Measurements from ENCODE around the gene MDP1. TPM values are rescaled to one million over a fixed set of nuclear protein-coding genes. Genes with fewer than 3 reads are reported as not detected.

The MDP1 gene
- polyA plus RNA-seq, 2 of the 4 experiments (the other 2 are of a cell fraction): 21.6 to 38.6 TPM

- FAIRE-seq (no peak), DNase-seq (ENCODE audit: low read depth in 1 of 2, low spot score in 1 of 2) (no peak), ATAC-seq (no peak)
- Histone ChIP-seq H3K4me2 (no peak overlapping the region), H3K27ac (no peak overlapping the region), H3K4me3 (no peak overlapping the region), H3K9me3 (0 out of 3 replicates have a peak, but pooled peaks cover 3% of the 10 kb centered on the region), H3K4me1 (peaks cover 13% of the 10 kb centered on the region; the same call in 2 of the 3 replicates)
- CTCF ChIA-PET: interaction anchor here (1.3 kb wide), 1 partner anchor 43 kb away, joined by 3 read pairs; the partner anchor contains the start of gene TINF2
- TF ChIP-seq HEYL (CRISPR knock-in tag; IDR thresholded peaks at IDR 0.05) (no peak), SREBF2 (IDR thresholded peaks at IDR 0.05) (no peak), ZFP36 (IDR thresholded peaks at IDR 0.05; ENCODE audit: borderline replicate concordance, partially characterized antibody) (no peak)
- TF ChIP-seq, protein P1, sequence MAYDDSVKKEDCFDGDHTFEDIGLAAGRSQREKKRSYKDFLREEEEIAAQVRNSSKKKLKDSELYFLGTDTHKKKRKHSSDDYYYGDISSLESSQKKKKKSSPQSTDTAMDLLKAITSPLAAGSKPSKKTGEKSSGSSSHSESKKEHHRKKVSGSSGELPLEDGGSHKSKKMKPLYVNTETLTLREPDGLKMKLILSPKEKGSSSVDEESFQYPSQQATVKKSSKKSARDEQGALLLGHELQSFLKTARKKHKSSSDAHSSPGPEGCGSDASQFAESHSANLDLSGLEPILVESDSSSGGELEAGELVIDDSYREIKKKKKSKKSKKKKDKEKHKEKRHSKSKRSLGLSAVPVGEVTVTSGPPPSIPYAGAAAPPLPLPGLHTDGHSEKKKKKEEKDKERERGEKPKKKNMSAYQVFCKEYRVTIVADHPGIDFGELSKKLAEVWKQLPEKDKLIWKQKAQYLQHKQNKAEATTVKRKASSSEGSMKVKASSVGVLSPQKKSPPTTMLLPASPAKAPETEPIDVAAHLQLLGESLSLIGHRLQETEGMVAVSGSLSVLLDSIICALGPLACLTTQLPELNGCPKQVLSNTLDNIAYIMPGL (CRISPR knock-in tag; IDR thresholded peaks at IDR 0.05; ENCODE audit: borderline replicate concordance): no peak
- POLR2A ChIA-PET: interaction anchor here (0.7 kb wide), 1 partner anchor 43 kb away, joined by 8 read pairs; no protein-coding TSS in a partner anchor
- 95% methylated on average over 7 of the region's 7 CpGs for WGBS (ENCODE audit: missing lambda C conversion rate)
Observed at GRCh38 chr14:24198814-24199524, 16.9 kb downstream of the MDP1 start.

DNA sequence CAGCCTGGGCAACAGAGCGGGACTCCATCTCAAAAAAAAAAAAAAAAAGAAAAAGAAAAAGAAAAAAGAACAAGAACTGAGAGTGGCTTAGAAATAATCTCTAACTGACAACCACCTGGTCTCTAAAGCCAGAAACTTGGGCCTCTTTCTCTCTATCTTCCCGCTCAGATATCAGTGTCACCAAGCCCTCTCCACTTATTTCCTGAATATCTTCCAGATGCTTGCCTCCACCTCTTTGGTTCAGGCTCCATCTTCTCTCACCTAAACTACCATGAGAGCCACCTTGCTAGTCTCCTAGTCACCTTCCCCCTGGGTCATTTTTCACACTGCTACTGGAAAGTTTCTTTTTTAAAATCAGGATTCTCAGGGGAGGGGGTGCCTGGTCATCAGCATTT is 18.8 kb downstream of the MDP1 start:
- H3K4me2 ChIP-seq: peak overlapping the region; percentile 77
- FAIRE-seq (no peak), DNase-seq (ENCODE audit: low read depth in 1 of 2, low spot score in 1 of 2) (no peak), ATAC-seq (no peak)
- ChIA-PET POLR2A (no interaction called here), CTCF (interaction anchor here (0.9 to 1.8 kb wide), 2 partner anchors 13 to 19 kb away, joined by 3 to 7 read pairs; partner anchors contain the start of gene MDP1)
- H3K9me3 ChIP-seq: 0 out of 3 replicates have a peak, but pooled peaks cover 3% of the 10 kb centered on the region
- no peak overlapping the region for H3K27ac ChIP-seq
- H3K4me1 ChIP-seq: peaks cover 14% of the 10 kb centered on the region; the same call in 2 of the 3 replicates
- 86% methylated on average over 2 of the region's 2 CpGs for WGBS (ENCODE audit: missing lambda C conversion rate)
- H3K4me3 ChIP-seq: no peak overlapping the region; the same call in 2 of the 3 replicates
- TF ChIP-seq CEBPB (IDR thresholded peaks at IDR 0.05) (no peak), TP53 (CRISPR knock-in tag; IDR thresholded peaks at IDR 0.05) (no peak), NFE2L2 (conservative IDR thresholded peaks at IDR 0.05; ENCODE audit: low read length) (no peak), HOXB5 (CRISPR knock-in tag; IDR thresholded peaks at IDR 0.05) (no peak), CBX8 (IDR thresholded peaks at IDR 0.05) (no peak), KDM1A (IDR thresholded peaks at IDR 0.05; ENCODE audit: low read depth) (no peak), PHF8 (IDR thresholded peaks at IDR 0.05; ENCODE audit: borderline replicate concordance, low read depth) (no peak), RARB (CRISPR knock-in tag; IDR thresholded peaks at IDR 0.05) (no peak), TFCP2L1 (CRISPR knock-in tag; IDR thresholded peaks at IDR 0.05) (no peak), RAD21 (conservative IDR thresholded peaks at IDR 0.05 in 1 of 2, IDR thresholded peaks at IDR 0.05 in 1 of 2) (no peak), HOXA7 (CRISPR knock-in tag; IDR thresholded peaks at IDR 0.05) (no peak), BHLHE40 (IDR thresholded peaks at IDR 0.05; ENCODE audit: low read depth, low read length) (no peak), KDM5A (IDR thresholded peaks at IDR 0.05) (no peak)
- TF ChIP-seq, protein P1 (CRISPR knock-in tag; IDR thresholded peaks at IDR 0.05; ENCODE audit: borderline replicate concordance): no peak
- TF ChIP-seq, protein P2, sequence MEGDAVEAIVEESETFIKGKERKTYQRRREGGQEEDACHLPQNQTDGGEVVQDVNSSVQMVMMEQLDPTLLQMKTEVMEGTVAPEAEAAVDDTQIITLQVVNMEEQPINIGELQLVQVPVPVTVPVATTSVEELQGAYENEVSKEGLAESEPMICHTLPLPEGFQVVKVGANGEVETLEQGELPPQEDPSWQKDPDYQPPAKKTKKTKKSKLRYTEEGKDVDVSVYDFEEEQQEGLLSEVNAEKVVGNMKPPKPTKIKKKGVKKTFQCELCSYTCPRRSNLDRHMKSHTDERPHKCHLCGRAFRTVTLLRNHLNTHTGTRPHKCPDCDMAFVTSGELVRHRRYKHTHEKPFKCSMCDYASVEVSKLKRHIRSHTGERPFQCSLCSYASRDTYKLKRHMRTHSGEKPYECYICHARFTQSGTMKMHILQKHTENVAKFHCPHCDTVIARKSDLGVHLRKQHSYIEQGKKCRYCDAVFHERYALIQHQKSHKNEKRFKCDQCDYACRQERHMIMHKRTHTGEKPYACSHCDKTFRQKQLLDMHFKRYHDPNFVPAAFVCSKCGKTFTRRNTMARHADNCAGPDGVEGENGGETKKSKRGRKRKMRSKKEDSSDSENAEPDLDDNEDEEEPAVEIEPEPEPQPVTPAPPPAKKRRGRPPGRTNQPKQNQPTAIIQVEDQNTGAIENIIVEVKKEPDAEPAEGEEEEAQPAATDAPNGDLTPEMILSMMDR (IDR thresholded peaks at IDR 0.05): no peak
